SH-SY5Y (cell line): ENCODE results near the gene SRRM1.

Experiments used
- GATA2 ChIP-seq: IDR thresholded peaks from 2 replicates; pipeline ENCODE4 v1.6.1; 2011; ENCODE audit warnings: mild to moderate bottlenecking, low read depth, low read length
- GATA3 ChIP-seq: IDR thresholded peaks from 2 replicates; pipeline ENCODE4 v1.6.1; 2011; ENCODE audit warnings: low read depth, mild to moderate bottlenecking, low read length, moderate library complexity

Gene SRRM1

DNA sequence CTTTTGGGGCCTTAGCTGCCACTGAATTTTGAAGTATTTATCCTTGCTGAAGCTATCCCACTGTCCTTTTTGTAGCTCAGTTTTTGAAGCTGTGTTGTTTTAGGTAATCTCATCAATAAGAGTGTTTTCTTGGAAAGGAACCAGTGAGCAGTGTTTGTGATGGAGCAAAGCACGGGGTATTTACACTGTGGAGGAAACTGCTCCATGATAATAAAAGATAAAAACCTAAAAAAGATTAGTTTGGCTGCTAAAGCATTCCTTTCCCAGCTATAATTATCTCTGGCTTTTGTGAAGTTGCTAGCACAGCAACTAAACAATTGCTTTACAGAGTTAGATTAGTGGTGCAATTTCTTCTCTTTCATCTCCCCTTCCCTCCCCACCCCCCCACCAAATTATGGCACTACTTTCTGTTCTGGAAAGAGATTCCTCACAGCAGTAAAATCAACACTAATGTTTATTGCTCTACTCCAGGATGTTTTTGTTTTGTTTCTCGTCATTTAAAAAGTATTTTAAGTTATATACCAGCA lies 21.5 kb downstream of the SRRM1 start:
- TF ChIP-seq GATA3 (no peak), GATA2 (no peak)

DNA sequence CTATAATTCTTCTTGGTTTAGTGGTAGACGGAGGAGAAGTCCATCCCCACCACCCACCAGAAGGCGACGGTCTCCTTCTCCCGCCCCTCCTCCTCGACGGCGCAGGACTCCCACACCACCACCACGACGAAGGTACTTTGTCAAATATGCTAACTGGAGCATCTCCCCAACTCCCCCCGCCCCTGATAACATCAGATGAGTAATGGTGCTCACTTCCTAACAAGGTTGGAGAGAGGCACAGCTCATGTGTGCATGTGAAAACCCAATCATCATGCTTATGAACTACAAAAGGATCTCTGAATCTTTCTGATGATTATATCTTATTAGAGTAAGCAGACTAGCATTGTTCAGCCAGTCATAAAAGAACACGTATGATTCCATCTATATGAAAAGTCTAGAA lies 23.7 kb downstream of the SRRM1 start:
- no peak for TF ChIP-seq GATA2
- no peak for TF ChIP-seq GATA3

DNA sequence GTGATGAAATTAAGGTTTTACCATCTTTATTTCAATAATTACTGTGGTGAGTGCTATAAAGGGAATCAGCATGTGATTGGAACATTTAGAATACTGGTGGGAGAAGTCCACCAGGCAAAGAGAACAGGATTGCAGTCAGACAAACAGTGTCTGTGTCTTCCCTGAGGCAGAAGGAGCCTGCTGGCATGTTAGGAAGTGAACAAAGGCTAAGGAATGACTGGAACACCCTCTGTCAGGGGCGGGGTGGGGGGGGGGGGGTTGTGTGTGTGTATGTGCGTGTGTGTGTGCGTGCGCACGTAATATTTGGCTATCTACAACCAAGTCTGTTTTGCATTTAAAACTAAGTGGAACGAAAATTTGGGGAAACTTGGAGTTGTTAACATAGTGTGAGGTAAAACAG lies 30.2 kb downstream of the SRRM1 start:
- TF ChIP-seq GATA2 (no peak), GATA3 (no peak)

DNA sequence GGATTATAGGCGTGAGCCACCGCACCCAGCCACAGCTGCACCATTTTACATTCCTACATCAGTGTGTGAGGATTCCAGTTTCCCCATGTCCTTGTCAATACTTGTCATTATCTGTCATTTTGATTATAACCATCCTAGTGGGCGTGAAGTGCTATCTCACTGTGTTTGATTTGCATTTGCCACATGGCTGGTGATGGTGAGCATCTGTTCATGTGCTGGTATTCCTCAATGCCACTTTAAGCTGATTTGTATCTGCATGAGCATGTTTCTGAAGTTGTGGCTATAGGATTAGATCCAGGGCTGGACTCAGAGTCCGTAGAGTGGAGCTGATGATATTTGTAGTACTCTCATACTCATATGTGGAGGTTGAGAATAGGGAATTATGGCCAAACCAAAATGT lies 36.6 kb downstream of the SRRM1 start:
- TF ChIP-seq GATA3 (peak; percentile 88), GATA2 (peak; percentile 96)

DNA sequence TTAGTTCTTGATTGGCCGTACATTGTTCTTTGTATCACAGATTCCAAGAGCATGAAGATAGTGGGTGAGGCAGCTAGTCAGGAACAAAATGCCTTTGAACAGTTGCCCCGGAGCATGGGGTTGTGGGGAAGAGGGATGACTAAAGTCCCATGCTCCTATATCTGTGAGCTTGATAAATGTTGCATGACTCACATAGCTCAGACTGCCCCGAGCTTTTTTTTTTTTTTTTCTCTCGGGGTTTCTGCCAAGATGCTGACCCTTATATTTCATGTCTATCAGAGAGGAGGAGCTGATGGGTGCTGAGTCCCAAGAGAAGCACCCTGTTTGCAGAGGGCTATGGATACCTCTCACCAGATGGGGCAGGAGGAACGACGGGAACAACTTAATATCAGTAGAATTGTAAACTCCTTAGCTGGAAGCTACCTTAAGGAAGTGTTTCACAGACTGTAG lies 40.6 kb downstream of the SRRM1 start:
- no peak for TF ChIP-seq GATA3
- TF ChIP-seq GATA2 = no peak

DNA sequence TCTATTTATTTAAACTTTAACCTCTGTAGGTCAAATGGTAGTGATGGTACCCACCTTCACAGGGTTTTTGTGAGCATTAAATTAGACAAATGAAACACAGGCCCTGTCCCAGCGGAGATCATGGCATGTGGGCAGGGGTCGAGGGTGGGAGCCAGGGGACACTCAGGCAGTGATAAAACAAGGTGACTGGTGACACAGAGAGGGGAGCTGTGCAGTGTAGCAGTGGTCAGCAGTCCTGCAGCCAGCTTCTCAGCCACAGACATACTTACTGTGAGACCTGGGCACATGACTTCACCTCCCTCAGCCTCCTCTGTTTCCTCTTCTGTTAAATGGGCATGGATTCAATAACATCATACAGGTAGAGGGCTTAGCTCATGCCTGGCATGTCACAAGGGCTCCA lies 44.9 kb downstream of the SRRM1 start:
- no peak for TF ChIP-seq GATA2
- TF ChIP-seq GATA3 = no peak

DNA sequence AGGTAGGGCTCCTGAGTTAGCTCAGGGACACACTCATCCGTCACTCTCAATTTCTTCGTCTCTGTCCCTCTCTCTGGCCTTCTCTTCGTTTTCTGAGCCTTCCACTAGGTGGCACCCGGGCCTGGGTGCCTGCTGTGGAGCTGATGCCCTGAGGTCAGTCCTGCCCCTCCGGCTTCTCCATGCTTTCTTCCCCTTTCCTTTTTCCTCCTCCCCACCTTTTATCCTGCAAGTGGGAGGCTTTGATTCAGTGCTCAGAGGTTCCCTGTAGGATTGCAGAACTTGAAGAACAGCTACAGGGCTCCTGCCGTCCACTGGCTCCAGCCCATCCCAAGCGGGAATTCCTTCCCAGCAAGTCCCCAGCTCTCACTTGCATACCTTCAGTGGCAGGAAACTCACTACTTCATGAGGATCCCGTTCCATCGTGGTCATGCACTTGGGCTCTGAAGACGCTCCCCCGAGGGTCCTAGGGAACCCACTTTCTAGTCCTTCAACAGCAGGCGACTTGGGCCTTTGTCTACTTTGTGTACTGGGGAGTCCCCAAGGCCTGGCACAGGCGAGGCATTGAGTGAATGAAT lies 45.6 kb downstream of the SRRM1 start:
- TF ChIP-seq GATA2 = no peak
- no peak for TF ChIP-seq GATA3

DNA sequence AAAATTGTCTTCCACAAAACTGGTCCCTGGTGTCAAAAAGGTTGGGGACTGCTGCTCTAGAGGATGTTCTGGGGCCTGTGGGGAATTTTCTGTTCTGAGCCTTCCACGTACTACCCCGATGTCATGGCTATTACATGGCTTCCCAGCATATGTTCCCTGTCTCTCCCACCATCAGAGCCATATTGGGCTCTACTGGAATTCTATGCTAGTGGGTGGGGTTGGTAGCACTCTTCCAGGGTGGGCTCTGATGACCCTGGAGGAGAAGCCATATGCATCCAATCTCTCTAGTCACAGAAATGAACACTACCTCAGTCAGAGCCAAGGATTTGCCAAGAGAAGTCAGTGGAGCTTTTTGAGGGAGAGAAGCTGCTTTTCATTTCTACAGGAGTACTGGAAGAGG lies 47.9 kb downstream of the SRRM1 start:
- TF ChIP-seq GATA2 (no peak), GATA3 (no peak)

DNA sequence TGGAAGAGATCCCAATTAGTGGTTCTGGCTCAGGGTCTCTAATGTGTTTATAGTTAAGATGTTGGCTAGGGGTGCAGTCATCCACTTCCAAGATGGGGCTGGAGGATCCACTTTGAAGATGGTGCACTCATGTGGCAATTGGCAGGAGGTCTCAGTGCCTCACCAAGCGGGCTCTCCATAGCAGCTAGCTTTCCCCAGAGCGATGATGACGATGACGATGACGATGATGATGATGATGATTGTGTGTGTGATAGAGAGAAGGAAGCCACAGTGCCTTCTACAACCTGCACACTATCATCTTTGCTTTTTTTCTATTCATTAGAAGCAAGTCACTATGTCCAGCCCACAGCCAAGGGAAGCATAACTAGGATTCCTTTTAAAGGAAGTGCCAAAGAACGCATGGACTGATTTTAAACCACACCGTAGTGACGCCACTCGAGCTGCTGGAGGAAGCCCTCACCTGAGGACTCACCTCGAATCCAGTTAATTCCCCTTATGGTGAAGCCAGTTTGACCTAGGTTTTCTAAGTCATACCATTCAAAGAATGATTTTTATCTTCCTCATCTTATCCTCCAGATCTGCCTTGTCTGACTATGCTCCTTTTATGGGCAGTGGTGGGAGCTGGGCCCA lies 49.4 kb downstream of the SRRM1 start:
- TF ChIP-seq GATA2 = no peak
- no peak for TF ChIP-seq GATA3

DNA sequence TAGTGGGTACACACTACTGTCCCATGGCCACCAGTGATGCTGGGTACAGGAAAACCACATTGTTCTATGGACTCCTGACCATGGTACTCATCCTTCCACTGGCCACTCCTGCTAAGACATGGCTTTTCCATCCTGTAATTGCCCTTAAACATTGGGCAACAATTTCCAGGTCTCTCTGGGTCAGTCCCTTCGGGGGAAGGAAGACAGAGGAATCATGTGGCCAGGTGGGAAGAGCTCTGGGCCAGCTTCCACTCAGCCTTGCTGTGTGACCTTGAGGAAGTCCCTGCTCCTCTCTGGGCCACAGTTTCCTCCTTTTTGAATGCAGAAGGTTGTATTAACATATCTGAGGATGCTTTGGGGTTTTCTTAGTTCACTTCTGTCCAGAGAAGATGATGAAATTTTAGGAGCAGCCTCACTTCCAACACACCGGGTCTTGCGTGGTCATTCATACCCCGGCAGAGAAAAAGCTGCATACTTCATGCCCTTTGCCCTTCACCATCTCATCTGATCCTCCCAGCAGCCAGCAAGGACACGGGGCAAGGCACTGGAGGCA lies 50.8 kb downstream of the SRRM1 start:
- TF ChIP-seq GATA3 (no peak), GATA2 (no peak)

DNA sequence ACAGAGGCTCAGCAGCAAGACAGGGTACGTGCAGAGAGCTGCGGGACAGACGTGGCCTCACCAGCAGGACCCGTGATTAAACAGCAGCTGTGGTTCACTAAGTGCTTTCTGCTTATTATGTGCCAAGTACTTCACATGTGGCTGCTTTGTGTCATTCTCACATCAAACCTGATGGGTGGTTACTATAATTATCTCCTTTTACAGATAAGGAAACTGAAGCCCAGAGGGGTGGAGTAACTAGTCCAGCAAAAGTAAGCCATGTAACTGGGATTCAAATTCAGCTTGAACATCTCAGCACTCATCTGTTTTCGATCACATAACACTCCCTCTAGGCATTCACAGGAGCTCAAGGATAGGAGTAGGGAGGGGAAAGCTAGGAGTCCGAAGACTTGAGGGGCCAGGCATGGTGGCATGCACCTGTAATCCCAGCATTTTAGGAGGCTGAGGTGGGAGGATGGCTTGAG lies 51.3 kb downstream of the SRRM1 start:
- TF ChIP-seq GATA3 (0 out of 2 replicates have a peak, but pooled peaks have one; percentile 39), GATA2 (peak; percentile 72)

DNA sequence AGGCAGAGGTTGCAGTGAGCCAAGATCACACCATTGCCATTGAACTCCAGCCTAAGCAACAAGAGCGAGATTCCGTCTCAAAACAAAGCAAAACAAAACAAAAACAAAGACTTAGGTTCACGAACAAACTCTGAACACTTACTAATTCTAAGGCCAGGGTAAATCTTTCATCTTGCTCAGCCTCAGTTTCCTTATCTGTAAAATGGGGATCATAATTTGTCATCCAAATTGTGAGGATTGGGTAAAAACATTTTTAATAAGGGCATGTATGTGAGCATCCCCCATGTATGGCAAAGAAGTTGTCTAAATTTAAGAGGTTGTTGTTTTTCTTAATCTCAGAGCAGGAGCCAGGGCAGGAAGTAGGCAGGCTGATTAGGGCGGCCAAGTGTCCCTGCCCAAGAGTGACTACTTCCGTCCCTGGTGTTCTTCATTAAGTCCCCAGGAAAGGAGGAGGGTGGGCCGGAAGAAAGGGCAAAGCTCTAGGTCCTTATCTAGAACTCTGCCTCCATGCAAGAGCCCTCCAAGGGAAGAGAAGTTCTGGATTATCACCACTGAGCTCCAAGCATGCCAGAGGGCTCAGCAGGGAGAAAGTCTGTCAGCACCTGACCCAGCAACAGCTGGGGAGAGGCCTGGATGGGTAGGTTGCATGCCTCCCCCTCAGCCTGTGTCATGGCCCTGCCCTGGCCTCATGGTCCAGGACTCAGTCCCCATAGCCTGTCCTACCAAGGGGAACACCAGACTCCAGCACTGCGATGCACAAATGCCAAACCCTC lies 52.3 kb downstream of the SRRM1 start:
- TF ChIP-seq GATA3 (no peak), GATA2 (no peak)

DNA sequence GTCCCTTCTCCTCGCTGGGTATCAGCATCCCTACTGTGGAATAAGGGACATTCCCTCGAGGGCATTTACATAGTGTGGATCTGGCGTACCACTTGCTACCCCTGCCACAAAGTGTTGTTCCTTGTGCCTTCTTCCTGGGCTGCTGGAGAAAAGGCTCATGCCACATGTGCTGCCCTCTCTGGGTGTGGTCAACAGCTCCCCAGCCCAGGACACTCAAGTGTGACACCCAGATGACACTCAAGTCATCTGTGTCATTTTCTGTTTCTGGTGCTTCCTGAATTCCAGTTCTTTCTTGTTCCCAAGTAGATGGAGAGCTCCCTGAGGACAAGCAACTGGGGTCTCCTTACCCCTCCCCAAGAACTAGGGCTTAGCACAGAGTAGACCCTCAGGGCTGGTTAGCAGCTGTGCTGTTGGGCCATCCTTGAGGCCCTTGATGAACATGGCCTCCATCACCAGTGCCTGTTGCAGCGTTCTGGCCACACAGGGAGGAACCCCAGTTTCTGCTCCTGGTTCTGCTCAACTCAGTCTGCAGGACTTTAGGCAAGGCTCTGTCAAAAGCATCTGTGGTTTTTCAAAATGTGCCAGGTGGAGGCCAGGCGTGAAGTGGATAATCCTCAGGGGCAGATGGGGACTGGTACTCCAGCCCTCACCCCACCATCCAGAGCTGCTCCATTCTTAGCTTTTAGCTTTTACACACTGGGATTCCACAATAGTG lies 53.1 kb downstream of the SRRM1 start:
- TF ChIP-seq GATA2 (no peak), GATA3 (no peak)
